Kidney (tissue), 14 donors: ENCODE results near the gene GABARAPL2. TPM values are rescaled to one million over a fixed set of nuclear protein-coding genes. Genes with fewer than 3 reads are reported as not detected.

Source experiments
- DNase-seq, 5 donors: peaks; one replicate each; pipeline ENCODE4 v3.0.0-alpha.2; 2013 to 2020
- FAIRE-seq: peaks from 2 replicates; lab custom pipeline; 2012; peaks lifted over from hg19 to GRCh38; lab: Jason Lieb, UNC
- H3K27ac ChIP-seq, 2 donors: one replicate each; pipeline ENCODE4 v1.7.0; 2013; ENCODE audit warnings: low read depth in 2 of 2, low read length in 2 of 2, inconsistent platforms in 1 of 2
- H3K27me3 ChIP-seq: one replicate; pipeline ENCODE4 v1.7.1; 2013; ENCODE audit warnings: low read length, inconsistent platforms; ENCODE audit not compliant: control insufficient read depth, insufficient read depth
- H3K36me3 ChIP-seq, 3 donors: one replicate each; pipeline versions ENCODE4 v1.7.0 to v1.7.1; 2013; ENCODE audit warnings: low read length in 3 of 3, control low read depth in 1 of 3, inconsistent platforms in 1 of 3; ENCODE audit not compliant: insufficient read depth in 3 of 3, control insufficient read depth in 2 of 3
- H3K4me1 ChIP-seq, 3 donors: one replicate each; pipeline versions ENCODE4 v1.7.0 to v1.7.1; 2013; ENCODE audit warnings: low read length in 3 of 3, inconsistent platforms in 1 of 3, low read depth in 1 of 3; ENCODE audit not compliant: control insufficient read depth in 2 of 3, insufficient read depth in 2 of 3
- H3K4me3 ChIP-seq, 3 donors: one replicate each; pipeline versions ENCODE4 v1.7.0 to v1.8.1; 2013; ENCODE audit warnings: low read length in 3 of 3, control low read depth in 1 of 3, inconsistent platforms in 1 of 3
- H3K9ac ChIP-seq, 3 donors: one replicate each; pipeline versions ENCODE4 v1.7.0 to v1.7.1; 2013; ENCODE audit warnings: low read length in 3 of 3, control low read depth in 1 of 3, inconsistent platforms in 1 of 3
- H3K9me3 ChIP-seq, 3 donors: one replicate each; pipeline versions ENCODE4 v1.7.0 to v1.7.1; 2013; ENCODE audit warnings: low read length in 3 of 3, control low read depth in 1 of 3, inconsistent platforms in 1 of 3; ENCODE audit not compliant: control insufficient read depth in 2 of 3, insufficient read depth in 1 of 3
- CTCF ChIP-seq: IDR thresholded peaks from 3 replicates; pipeline ENCODE4 v1.5.1; 2012; ENCODE audit warnings: mild to moderate bottlenecking, moderate library complexity, borderline replicate concordance; ENCODE audit not compliant: insufficient read depth; ENCODE audit errors: extremely low read depth
- intact Hi-C: fragments of 100-400 bp; cut with DNase I; formaldehyde crosslinking; loops from one replicate; pipeline ENCODE4 v1.11.1; 2022
- polyA plus RNA-seq: library from polyadenylated mRNA; stranded (reverse); fragments of 350-450 nt; fragmentation: Illumina TruSeq; extraction: RNeasy Lipid Tissue Mini Kit (QIAGEN cat#74804); gene quantifications from one replicate; pipeline ENCODE4 v1.2.3, GENCODE V29; 2014; ENCODE audit warnings: low read depth, low replicate concordance; ENCODE audit not compliant: insufficient read depth
- total RNA-seq: library from RNA; stranded (reverse); fragmentation: NEBNext Ultra II Directional; extraction: Animal tissue kit (Norgen Biotek cat#: 25700); gene quantifications from one replicate; pipeline ENCODE4 v1.2.1, GENCODE V29; 2021
- donor health status: control.
- donor health status: control.
- donor health status: control.
- donor health status: control.
- donor health status: control.
- donor health status: DM: yes; HTN: yes; CAD: no.
- donor health status: Normal renal cell carcinoma (clear cell type).

GABARAPL2 gene
- total and polyA plus RNA-seq, 2 donors from 2014 or later = 116 to 247 TPM

DNA sequence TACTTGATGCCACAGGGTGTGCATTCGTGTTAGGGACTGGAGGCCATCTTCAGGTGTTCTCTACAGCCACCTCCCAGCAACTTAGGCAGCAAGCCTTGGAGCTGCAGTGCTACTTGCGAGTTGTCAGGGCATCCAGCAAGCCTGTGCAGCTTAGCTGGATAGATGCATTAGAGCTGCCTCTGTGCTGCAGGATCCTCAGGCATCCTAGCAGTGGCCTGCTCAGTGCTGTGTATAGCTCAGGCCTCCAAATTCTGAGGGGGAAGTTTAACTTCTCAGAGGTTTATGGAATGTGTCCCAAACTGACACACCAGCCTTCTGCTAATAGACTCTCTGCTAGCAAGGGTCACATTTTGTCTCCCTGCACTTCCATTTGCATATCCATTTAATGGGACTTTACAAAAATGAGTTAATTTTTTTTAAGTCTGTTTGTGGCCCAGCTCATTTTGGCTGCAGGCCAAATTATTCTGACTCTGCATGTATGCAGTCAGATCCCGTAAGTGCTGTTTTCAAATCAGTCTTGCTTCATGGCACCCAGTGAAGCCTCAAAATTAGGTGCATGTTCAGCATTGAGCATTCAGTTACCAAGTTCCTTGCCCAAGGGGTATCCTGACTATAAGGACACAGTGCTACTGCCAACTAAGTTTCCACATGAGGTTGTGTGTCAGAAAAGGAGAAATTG, 6.8 kb downstream of the GABARAPL2 start:
- no peak overlapping the region for H3K4me3 ChIP-seq
- no peak overlapping the region for H3K27ac ChIP-seq
- DNase-seq (no peak), FAIRE-seq (no peak)
- no peaks in the 10 kb centered on the region for H3K9me3 ChIP-seq
- no peak overlapping the region for H3K9ac ChIP-seq
- TF ChIP-seq CTCF = no peak
- H3K27me3 ChIP-seq = no peaks in the 10 kb centered on the region
- H3K36me3 ChIP-seq = peaks cover 18 to 58% (median 35%) of the 10 kb centered on the region in 3 donors
- H3K4me1 ChIP-seq = peaks cover 0 to 7% (median 4%) of the 10 kb centered on the region in 3 donors
- intact Hi-C loops = no loop called here

DNA sequence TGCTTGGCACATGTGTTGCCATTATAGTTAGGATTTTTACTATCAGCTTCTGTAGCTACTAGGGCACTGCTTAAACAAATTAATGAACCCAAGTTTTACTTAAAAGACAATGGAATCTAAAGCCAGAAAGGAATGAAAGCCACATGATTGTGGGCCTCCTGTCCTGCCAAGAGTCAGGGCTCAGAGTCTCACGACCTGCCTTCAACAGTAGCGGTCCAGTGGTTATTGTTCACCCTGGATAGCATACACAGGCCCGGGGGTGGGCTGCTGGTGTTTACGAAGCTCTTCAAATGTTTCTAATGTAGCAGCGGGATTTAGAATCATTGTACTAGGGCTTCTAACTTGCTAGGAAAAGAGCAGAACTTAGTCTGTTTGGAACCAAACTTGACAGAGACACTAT, 7.8 kb downstream of the GABARAPL2 start:
- intact Hi-C loops = no loop called here

DNA sequence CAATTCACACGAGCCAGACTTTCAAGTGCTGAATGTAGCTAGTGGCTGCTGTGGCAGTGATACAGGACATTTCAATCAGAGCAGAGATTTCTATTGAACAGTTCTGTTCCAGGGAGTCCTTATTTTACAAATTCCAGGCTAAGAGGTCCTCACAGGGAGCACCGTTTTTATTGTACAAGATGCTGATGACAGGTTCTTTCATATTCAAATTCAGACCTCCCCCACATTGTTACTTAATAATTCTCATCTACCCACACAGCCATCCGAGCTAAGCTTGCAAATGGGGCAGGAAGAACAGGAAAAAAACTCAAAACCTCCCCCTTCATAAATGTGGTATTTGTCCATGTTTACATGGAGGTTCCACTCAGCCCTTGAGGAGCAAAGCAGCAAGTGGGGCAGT, 9.8 kb downstream of the GABARAPL2 start:
- peaks cover 14 to 45% (median 32%) of the 10 kb centered on the region in 3 donors for H3K36me3 ChIP-seq
- H3K27me3 ChIP-seq = no peaks in the 10 kb centered on the region
- intact Hi-C loops = no loop called here
- no peak overlapping the region for H3K4me3 ChIP-seq
- H3K27ac ChIP-seq = no peak overlapping the region
- FAIRE-seq = no peak
- no peaks in the 10 kb centered on the region for H3K9me3 ChIP-seq
- no peak for DNase-seq
- TF ChIP-seq CTCF = no peak
- peaks cover 0 to 7% (median 4%) of the 10 kb centered on the region in 3 donors for H3K4me1 ChIP-seq
- H3K9ac ChIP-seq = no peak overlapping the region

More for the DNA sequence above, 7.8 kb downstream of the GABARAPL2 start:
- H3K27ac ChIP-seq = no peak overlapping the region
- no peak for DNase-seq
- H3K9ac ChIP-seq = no peak overlapping the region
- peaks cover 0 to 7% (median 4%) of the 10 kb centered on the region in 3 donors for H3K4me1 ChIP-seq
- no peak for FAIRE-seq
- no peaks in the 10 kb centered on the region for H3K9me3 ChIP-seq
- H3K36me3 ChIP-seq = peaks cover 14 to 52% (median 32%) of the 10 kb centered on the region in 3 donors
- no peak for TF ChIP-seq CTCF
- no peaks in the 10 kb centered on the region for H3K27me3 ChIP-seq
- no peak overlapping the region for H3K4me3 ChIP-seq
